Astrocyte (in vitro differentiated cells and primary cell): ENCODE results near the gene CRYBG1.

Source experiments
- EZH2 ChIP-seq: IDR thresholded peaks from 2 replicates; pipeline ENCODE4 v1.6.1; 2012; ENCODE audit warnings: mild to moderate bottlenecking, low read length, inconsistent platforms; ENCODE audit not compliant: insufficient read depth
- TF ChIP-seq, protein P1 (sequence below): IDR thresholded peaks from 2 replicates; pipeline ENCODE4 v1.5.1; 2011; ENCODE audit warnings: low read depth, mild to moderate bottlenecking, inconsistent platforms, low read length, moderate library complexity; ENCODE audit not compliant: insufficient read depth

DNA sequence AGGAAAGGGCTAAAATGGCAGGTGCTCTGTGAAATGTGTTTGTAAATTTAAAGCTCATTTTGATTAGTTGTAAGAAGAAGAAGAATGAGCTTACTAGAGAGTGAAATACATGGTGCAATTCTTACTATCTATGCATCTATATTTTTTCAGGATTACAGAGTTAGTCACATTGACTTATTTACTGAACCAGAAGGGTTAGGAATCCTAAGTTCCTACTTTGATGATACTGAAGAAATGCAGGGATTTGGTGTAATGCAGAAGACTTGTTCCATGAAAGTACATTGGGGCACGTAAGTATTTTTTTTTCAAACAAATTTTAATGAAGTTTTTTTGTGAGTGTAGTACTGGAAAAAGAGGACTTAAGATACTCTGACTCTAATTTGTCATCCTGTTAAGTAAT lies 169.5 kb downstream of the CRYBG1 start:
- TF ChIP-seq, protein P1, sequence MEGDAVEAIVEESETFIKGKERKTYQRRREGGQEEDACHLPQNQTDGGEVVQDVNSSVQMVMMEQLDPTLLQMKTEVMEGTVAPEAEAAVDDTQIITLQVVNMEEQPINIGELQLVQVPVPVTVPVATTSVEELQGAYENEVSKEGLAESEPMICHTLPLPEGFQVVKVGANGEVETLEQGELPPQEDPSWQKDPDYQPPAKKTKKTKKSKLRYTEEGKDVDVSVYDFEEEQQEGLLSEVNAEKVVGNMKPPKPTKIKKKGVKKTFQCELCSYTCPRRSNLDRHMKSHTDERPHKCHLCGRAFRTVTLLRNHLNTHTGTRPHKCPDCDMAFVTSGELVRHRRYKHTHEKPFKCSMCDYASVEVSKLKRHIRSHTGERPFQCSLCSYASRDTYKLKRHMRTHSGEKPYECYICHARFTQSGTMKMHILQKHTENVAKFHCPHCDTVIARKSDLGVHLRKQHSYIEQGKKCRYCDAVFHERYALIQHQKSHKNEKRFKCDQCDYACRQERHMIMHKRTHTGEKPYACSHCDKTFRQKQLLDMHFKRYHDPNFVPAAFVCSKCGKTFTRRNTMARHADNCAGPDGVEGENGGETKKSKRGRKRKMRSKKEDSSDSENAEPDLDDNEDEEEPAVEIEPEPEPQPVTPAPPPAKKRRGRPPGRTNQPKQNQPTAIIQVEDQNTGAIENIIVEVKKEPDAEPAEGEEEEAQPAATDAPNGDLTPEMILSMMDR, result no peak
- no peak for TF ChIP-seq EZH2
